ENCODE results near the gene CNIH2.

DNA sequence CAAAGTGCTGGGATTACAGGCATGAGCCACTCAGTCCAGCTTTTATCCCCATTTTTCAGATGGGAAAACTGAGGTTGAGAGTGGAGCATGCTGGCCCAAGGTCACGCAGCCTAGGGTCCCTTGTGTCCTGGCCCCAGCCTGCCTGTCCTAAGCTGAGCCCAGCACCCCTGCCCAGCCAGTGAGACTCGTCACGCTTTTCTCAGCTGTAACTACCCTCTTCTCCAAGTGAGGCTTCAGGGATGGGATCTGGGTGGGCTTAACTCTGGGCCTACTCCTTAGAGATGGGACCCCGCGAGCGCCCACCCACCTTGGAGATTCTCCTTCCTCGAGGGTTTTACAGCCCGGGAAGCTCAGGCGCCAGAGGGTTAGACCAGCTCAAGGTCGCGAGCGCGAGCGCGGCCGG is 13.3 kb downstream of the CNIH2 start:
- TF ChIP-seq ARNT (IDR thresholded peaks at IDR 0.05) (no peak), HDGF (IDR thresholded peaks at IDR 0.05; ENCODE audit: borderline replicate concordance) (no peak), FOXK2 (IDR thresholded peaks at IDR 0.05) (no peak)

Data from HEK293T (cell line).